Tibial nerve (tissue), 4 donors: Measurements from ENCODE around the gene GRID1. TPM values are rescaled to one million over a fixed set of nuclear protein-coding genes. Genes with fewer than 3 reads are reported as not detected.

Experiments
- DNase-seq, 2 donors: peaks; one replicate each; pipeline ENCODE4 v3.0.0-alpha.2; 2019; ENCODE audit warnings: low spot score in 2 of 2
- H3K27ac ChIP-seq, 4 donors: fragments of 200-600 bp; sonication (generic) in 3 of 4; one replicate each; pipeline ENCODE4 v1.5.1; 2017 to 2019; ENCODE audit warnings: mild to moderate bottlenecking in 1 of 4
- H3K27me3 ChIP-seq, 2 donors: fragments of 200-600 bp; sonication (generic) in 1 of 2; one replicate each; pipeline versions ENCODE4 v1.5.1 to v1.6.0; 2017 to 2019
- H3K36me3 ChIP-seq, 3 donors: fragments of 200-600 bp; sonication (generic); one replicate each; pipeline ENCODE4 v1.5.1; 2018 to 2019
- H3K4me1 ChIP-seq, 4 donors: fragments of 200-600 bp; sonication (generic) in 3 of 4; one replicate each; pipeline ENCODE4 v1.5.1; 2017 to 2019
- H3K4me3 ChIP-seq, 4 donors: fragments of 200-600 bp; sonication (generic) in 3 of 4; one replicate each; pipeline ENCODE4 v1.5.1; 2017 to 2019; ENCODE audit warnings: mild to moderate bottlenecking in 1 of 4, moderate library complexity in 1 of 4
- H3K9me3 ChIP-seq, 4 donors: fragments of 200-600 bp; sonication (generic) in 3 of 4; one replicate each; pipeline ENCODE4 v1.5.1; 2017 to 2019
- EP300 ChIP-seq, 2 donors: sonication (generic); formaldehyde crosslinking; IDR thresholded peaks; one replicate each; pipeline ENCODE4 v1.6.1; 2017; ENCODE audit warnings: antibody characterized with exemption in 2 of 2, mild to moderate bottlenecking in 1 of 2
- POLR2A ChIP-seq, 2 donors: fragments of 450-650 bp; IDR thresholded peaks; one replicate each; pipeline ENCODE4 v1.6.1; 2017; ENCODE audit warnings: antibody characterized with exemption in 2 of 2, mild to moderate bottlenecking in 2 of 2, moderate library complexity in 2 of 2
- WGBS, 2 donors: methylation state at CpG; one replicate each; pipeline ENCODE4 v1.1.5; 2018; 5-methylcytosine and 5-hydroxymethylcytosine counted together
- total RNA-seq, 4 donors: library from RNA; depleted of rRNA; stranded (reverse); fragments of >200 nt; gene quantifications; one replicate each; pipeline ENCODE4 v1.1.0, GENCODE V29; 2016
- TF ChIP-seq, protein P1 (sequence below), 5 experiments: fragments of 200-600 bp in 3 of 5; fragments of 450-650 bp in 2 of 5; sonication (generic) in 3 of 5; IDR thresholded peaks; one replicate each; pipeline ENCODE4 v1.5.1; 2016 to 2019; ENCODE audit warnings: antibody characterized with exemption in 5 of 5, mild to moderate bottlenecking in 3 of 5, moderate library complexity in 2 of 5

Gene GRID1
- total RNA-seq, 4 donors from 2014 or later: 7.7 to 16.3 (median 10.5) TPM

DNA sequence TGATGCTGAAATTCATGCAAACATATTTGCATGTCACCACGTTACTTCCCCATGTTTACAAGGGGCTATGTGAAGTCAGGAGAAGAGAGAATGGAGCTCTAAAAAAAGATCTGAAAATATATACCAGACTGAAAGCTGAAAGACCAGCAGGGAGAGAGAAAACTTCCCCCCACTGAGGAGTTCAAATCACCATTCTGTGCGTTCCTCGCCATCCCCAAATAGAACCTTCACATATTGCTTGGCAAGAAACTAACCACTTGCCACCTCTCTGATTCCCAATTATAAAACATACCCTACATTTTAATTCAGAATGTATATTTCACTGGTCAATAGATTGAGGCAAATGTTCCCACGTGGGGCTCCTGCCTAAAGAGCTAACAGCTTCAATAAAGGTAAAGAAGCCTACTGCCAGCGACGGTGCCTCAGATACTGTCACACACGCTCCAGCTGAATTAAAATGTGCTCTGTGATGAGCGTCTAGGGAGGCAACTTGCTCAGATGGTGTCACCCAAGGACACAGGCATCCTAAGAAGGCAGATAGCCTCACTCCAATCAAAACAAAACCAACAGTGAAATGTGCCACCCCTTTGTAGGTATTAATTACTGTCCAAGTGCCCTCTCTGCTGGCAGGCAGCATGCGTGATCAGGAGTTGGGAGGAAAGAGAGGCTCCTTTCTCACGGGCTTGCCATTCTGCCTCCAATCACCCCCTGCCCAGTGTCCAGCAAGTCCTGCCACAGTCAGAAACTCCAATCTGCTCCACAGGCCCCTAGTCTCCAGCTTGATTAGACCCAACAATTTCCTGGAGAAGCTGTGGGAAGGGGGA, 298.2 kb downstream of the GRID1 start:
- no peaks in the 10 kb centered on the region for H3K4me1 ChIP-seq
- no peak for DNase-seq
- no peak overlapping the region for H3K4me3 ChIP-seq
- no peak overlapping the region for H3K27ac ChIP-seq
- no peaks in the 10 kb centered on the region for H3K36me3 ChIP-seq
- no peaks in the 10 kb centered on the region for H3K27me3 ChIP-seq
- no peaks in the 10 kb centered on the region for H3K9me3 ChIP-seq
- 75 to 79% methylated on average over 10 of the region's 10 CpGs for WGBS, 2 donors
- no peak for TF ChIP-seq EP300 (IDR thresholded peaks at IDR 0.05)
- TF ChIP-seq, protein P1, sequence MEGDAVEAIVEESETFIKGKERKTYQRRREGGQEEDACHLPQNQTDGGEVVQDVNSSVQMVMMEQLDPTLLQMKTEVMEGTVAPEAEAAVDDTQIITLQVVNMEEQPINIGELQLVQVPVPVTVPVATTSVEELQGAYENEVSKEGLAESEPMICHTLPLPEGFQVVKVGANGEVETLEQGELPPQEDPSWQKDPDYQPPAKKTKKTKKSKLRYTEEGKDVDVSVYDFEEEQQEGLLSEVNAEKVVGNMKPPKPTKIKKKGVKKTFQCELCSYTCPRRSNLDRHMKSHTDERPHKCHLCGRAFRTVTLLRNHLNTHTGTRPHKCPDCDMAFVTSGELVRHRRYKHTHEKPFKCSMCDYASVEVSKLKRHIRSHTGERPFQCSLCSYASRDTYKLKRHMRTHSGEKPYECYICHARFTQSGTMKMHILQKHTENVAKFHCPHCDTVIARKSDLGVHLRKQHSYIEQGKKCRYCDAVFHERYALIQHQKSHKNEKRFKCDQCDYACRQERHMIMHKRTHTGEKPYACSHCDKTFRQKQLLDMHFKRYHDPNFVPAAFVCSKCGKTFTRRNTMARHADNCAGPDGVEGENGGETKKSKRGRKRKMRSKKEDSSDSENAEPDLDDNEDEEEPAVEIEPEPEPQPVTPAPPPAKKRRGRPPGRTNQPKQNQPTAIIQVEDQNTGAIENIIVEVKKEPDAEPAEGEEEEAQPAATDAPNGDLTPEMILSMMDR (IDR thresholded peaks at IDR 0.05): no peak
- no peak for TF ChIP-seq POLR2A (IDR thresholded peaks at IDR 0.05)

DNA sequence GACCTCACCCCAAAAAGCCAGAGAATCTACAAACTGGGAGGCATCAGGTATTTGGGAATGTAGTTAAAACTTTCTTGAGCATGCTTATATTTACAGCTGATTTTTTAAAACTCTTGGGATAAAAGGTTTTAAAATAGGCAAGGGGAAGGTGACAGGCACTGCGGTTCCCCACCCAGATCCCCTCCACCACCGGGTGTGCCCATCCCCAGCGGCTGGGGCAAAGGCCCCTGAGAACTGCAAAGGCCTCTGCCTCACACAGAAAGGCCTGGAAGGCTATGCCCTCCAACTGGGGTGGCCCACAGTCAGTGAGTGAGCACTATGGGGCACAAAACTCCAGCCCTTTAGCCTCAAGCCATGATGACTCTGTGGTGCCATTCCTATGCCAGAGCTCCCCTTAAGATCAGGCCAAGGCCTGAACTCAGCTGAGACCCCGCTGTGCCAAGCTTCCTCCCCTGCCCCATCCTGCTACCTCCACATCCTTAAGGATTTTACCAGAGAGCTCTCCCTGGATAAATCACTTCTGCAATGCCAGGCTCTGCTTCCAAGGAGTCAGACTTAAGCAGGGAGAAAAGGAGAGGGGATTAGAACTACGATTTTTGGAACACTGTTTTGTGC, 299.1 kb downstream of the GRID1 start:
- 72 to 77% methylated on average over 5 of the region's 5 CpGs for WGBS, 2 donors
- H3K27ac ChIP-seq: no peak overlapping the region
- no peaks in the 10 kb centered on the region for H3K27me3 ChIP-seq
- no peak for DNase-seq
- no peak overlapping the region for H3K4me3 ChIP-seq
- H3K36me3 ChIP-seq: no peaks in the 10 kb centered on the region
- no peaks in the 10 kb centered on the region for H3K4me1 ChIP-seq
- no peak for TF ChIP-seq EP300 (IDR thresholded peaks at IDR 0.05)
- no peak for TF ChIP-seq POLR2A (IDR thresholded peaks at IDR 0.05)
- TF ChIP-seq, protein P1 (IDR thresholded peaks at IDR 0.05): no peak
- H3K9me3 ChIP-seq: no peaks in the 10 kb centered on the region

DNA sequence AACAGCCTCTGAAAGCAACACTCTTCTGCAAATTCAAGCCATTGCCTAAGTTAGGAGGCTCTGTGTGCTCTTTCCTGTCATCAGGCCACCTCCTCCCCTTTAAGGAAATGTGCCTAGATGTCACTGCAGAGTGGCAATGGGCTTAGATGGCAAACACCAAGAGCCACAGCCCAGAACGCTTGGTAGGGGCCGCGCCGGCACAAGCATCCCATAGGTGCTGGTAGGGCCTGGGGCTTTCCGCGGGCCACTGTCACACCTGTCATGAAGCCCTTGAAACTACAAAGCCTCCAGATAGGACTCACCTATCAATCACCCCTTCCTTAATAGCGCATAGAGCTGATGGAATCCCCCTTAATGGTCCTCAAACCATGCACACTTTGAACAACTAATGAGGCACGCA, 299.9 kb downstream of the GRID1 start:
- Histone ChIP-seq H3K36me3 (no peaks in the 10 kb centered on the region), H3K4me1 (no peaks in the 10 kb centered on the region), H3K27ac (no peak overlapping the region), H3K9me3 (no peaks in the 10 kb centered on the region), H3K4me3 (no peak overlapping the region), H3K27me3 (no peaks in the 10 kb centered on the region)
- DNase-seq: no peak
- no peak for TF ChIP-seq EP300 (IDR thresholded peaks at IDR 0.05)
- TF ChIP-seq, protein P1 (IDR thresholded peaks at IDR 0.05): no peak
- WGBS, 2 donors: 96% methylated on average over 4 to 8 of the region's 8 CpGs

DNA sequence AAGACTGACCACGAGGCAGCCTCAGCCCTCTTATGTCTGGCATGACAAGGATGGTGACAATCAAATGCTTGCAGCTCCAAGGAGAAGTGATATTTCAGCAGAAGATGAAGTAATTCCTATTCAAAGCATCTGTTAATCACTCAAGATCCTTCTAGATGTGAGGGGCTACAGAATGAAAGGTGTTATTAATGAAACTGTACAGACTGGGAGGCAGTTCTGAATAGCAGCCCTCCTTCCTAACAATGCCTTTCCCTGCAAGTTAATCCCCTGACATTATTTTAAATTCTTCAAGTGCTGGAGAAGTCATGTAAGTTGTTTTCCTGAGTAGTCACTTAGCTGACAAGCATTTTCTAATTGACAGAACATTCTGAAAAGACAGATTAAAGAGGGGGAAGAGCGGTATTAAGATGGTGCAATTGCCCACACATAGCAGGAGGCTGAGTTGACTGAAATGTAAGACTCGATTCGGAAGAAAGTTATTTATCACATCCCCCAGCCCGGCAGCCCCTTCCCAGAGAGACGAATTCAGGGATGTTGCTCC, 300.8 kb downstream of the GRID1 start:
- TF ChIP-seq, protein P1 (IDR thresholded peaks at IDR 0.05): no peak
- no peak for TF ChIP-seq EP300 (IDR thresholded peaks at IDR 0.05)
- no peak for TF ChIP-seq POLR2A (IDR thresholded peaks at IDR 0.05)
- Histone ChIP-seq H3K4me1 (no peaks in the 10 kb centered on the region), H3K27me3 (no peaks in the 10 kb centered on the region), H3K27ac (no peak overlapping the region), H3K36me3 (no peaks in the 10 kb centered on the region), H3K9me3 (no peaks in the 10 kb centered on the region), H3K4me3 (no peak overlapping the region)
- WGBS, 2 donors: 80 to 84% methylated on average over 6 of the region's 6 CpGs
- DNase-seq: no peak
